Measurements from ENCODE around the gene TBKBP1. TPM values are rescaled to one million over a fixed set of nuclear protein-coding genes. Genes with fewer than 3 reads are reported as not detected.
A peak's percentile ranks its signal among the peaks of the same experiment; 100 is the strongest.

The TBKBP1 gene
- total and polyA plus RNA-seq, 2 donors (not counting 1 experiment from before 2014, with no cell fraction given): 4.6 to 11.6 TPM

- no peak for TF ChIP-seq CTCF (conservative IDR thresholded peaks at IDR 0.05 in 1 of 2, IDR thresholded peaks at IDR 0.05 in 1 of 2; ENCODE audit: low read depth in 1 of 2, low read length in 2 of 2)
- TF ChIP-seq EZH2 (IDR thresholded peaks at IDR 0.05; ENCODE audit: low read length, missing control alignments): no peak
- no peak overlapping the region for H3K4me3 ChIP-seq (replicated peaks in 1 of 4; ENCODE audit: control extremely low read depth in 1 of 4, insufficient read depth in 1 of 4, low read depth in 3 of 4, low read length in 4 of 4)
- no peaks in the 10 kb centered on the region for H3K79me2 ChIP-seq (ENCODE audit: control insufficient read depth, insufficient read depth, low read length)
- H3K27ac ChIP-seq (ENCODE audit: insufficient read depth, low read length): peak overlapping the region; percentile 41
- no peaks in the 10 kb centered on the region for H3K9me3 ChIP-seq (ENCODE audit: control insufficient read depth, insufficient read depth, low read depth, low read length)
- peaks cover 7% of the 10 kb centered on the region for H3K36me3 ChIP-seq (ENCODE audit: control insufficient read depth, insufficient read depth, low read length)
- peaks cover 21% of the 10 kb centered on the region for H3K4me1 ChIP-seq (ENCODE audit: control insufficient read depth, extremely low read depth, insufficient read depth, low read length)
- H2AFZ ChIP-seq (ENCODE audit: low read length): no peak overlapping the region
- no peaks in the 10 kb centered on the region for H3K27me3 ChIP-seq (ENCODE audit: control insufficient read depth, insufficient read depth, low read length)
- H4K20me1 ChIP-seq (ENCODE audit: control insufficient read depth, extremely low read depth, insufficient read depth, low read length): no peaks in the 10 kb centered on the region
- DNase-seq (ENCODE audit: low read depth in 2 of 2): peak; percentile 65 to 67
- H3K4me2 ChIP-seq (ENCODE audit: extremely low read depth, insufficient read depth, low read length): no peak overlapping the region
- no peak overlapping the region for H3K9ac ChIP-seq (ENCODE audit: insufficient read depth, low read length)
Observed at GRCh38 chr17:47686276-47686635, 7.7 kb upstream of the TBKBP1 start.

DNA sequence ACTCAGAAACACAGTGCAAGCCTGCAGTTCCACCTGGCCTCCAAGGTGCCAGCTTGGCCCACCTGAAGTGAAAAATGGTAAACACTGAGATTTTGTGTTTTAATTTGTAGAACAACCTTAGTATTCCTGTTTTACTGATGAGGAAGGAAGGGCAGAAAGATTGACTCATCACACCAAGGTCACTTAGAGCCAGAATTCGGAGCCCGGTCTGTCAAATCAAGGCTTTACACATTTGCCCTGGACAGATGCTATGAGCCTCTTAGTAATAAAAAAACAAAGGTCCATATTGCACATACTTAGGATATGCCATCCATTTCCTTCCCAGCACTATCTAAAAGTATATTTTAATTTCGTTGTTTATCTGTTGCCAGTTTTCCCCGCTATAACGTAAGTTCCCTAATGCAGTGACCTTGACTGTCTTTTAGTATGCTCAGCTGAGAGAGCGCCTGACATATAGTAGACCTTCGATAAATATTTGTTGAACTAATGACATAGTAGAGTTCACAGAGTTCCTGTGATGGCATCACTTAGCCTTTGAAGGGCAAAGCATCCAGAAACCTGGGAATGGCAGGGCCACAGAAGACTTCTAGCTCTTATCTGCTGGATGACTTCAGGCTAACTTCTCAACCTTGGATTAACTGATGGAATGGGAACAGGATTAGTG lies 7.2 kb upstream of the TBKBP1 start:
- Histone ChIP-seq H3K79me2 (ENCODE audit: control insufficient read depth, insufficient read depth, low read length) (no peaks in the 10 kb centered on the region), H3K27me3 (ENCODE audit: control insufficient read depth, insufficient read depth, low read length) (no peaks in the 10 kb centered on the region), H4K20me1 (ENCODE audit: control insufficient read depth, extremely low read depth, insufficient read depth, low read length) (no peaks in the 10 kb centered on the region), H3K36me3 (ENCODE audit: control insufficient read depth, insufficient read depth, low read length) (peaks cover 7% of the 10 kb centered on the region), H3K9me3 (ENCODE audit: control insufficient read depth, insufficient read depth, low read depth, low read length) (no peaks in the 10 kb centered on the region), H3K27ac (ENCODE audit: insufficient read depth, low read length) (no peak overlapping the region), H3K4me2 (ENCODE audit: extremely low read depth, insufficient read depth, low read length) (no peak overlapping the region), H3K4me3 (replicated peaks in 1 of 4; ENCODE audit: control extremely low read depth in 1 of 4, insufficient read depth in 1 of 4, low read depth in 3 of 4, low read length in 4 of 4) (no peak overlapping the region), H2AFZ (ENCODE audit: low read length) (no peak overlapping the region), H3K4me1 (ENCODE audit: control insufficient read depth, extremely low read depth, insufficient read depth, low read length) (peaks cover 21% of the 10 kb centered on the region), H3K9ac (ENCODE audit: insufficient read depth, low read length) (no peak overlapping the region)
- no peak for TF ChIP-seq EZH2 (IDR thresholded peaks at IDR 0.05; ENCODE audit: low read length, missing control alignments)
- no peak for TF ChIP-seq CTCF (conservative IDR thresholded peaks at IDR 0.05 in 1 of 2, IDR thresholded peaks at IDR 0.05 in 1 of 2; ENCODE audit: low read depth in 1 of 2, low read length in 2 of 2)
- DNase-seq (ENCODE audit: low read depth in 2 of 2): peak in 1 of 2 donors; percentile 50

DNA sequence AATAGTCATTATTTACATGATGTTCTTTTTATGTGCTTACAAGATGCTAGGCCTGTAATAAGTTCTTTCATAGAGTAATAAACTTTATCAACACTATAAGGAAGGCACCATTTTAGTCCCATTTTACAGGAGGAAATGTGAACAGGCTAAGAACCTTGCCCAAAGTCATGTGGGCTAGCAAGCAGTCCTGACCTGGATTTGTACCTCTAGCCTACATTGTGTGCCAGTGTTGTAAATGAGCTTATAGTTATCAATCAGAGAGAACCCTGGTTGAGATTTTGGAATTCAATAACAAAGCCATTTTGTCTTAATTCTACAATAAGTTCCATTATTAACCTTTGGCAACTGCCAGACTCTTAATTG lies 6.7 kb upstream of the TBKBP1 start:
- H3K4me1 ChIP-seq (ENCODE audit: control insufficient read depth, extremely low read depth, insufficient read depth, low read length): peaks cover 21% of the 10 kb centered on the region
- H3K27ac ChIP-seq (ENCODE audit: insufficient read depth, low read length): no peak overlapping the region
- H3K9me3 ChIP-seq (ENCODE audit: control insufficient read depth, insufficient read depth, low read depth, low read length): no peaks in the 10 kb centered on the region
- DNase-seq (ENCODE audit: low read depth in 2 of 2): no peak
- no peak overlapping the region for H3K4me3 ChIP-seq (replicated peaks in 1 of 4; ENCODE audit: control extremely low read depth in 1 of 4, insufficient read depth in 1 of 4, low read depth in 3 of 4, low read length in 4 of 4)
- no peaks in the 10 kb centered on the region for H3K79me2 ChIP-seq (ENCODE audit: control insufficient read depth, insufficient read depth, low read length)
- no peak overlapping the region for H2AFZ ChIP-seq (ENCODE audit: low read length)
- H4K20me1 ChIP-seq (ENCODE audit: control insufficient read depth, extremely low read depth, insufficient read depth, low read length): no peaks in the 10 kb centered on the region
- no peak overlapping the region for H3K4me2 ChIP-seq (ENCODE audit: extremely low read depth, insufficient read depth, low read length)
- H3K36me3 ChIP-seq (ENCODE audit: control insufficient read depth, insufficient read depth, low read length): peaks cover 7% of the 10 kb centered on the region
- TF ChIP-seq CTCF (conservative IDR thresholded peaks at IDR 0.05 in 1 of 2, IDR thresholded peaks at IDR 0.05 in 1 of 2; ENCODE audit: low read depth in 1 of 2, low read length in 2 of 2) (no peak), EZH2 (IDR thresholded peaks at IDR 0.05; ENCODE audit: low read length, missing control alignments) (no peak)
- peaks cover 4% of the 10 kb centered on the region for H3K27me3 ChIP-seq (ENCODE audit: control insufficient read depth, insufficient read depth, low read length)
- no peak overlapping the region for H3K9ac ChIP-seq (ENCODE audit: insufficient read depth, low read length)

Measured in fibroblast of lung (primary cell).